Coronary artery (tissue), 2 donors: ENCODE measurements around the gene BACE1.

Experiments
- DNase-seq: peaks from one replicate; pipeline ENCODE4 v3.0.0-alpha.2; 2017; ENCODE audit warnings: low spot score
- H3K27ac ChIP-seq, 2 donors: fragments of 200-600 bp; sonication (generic); one replicate each; pipeline ENCODE4 v1.5.1; 2016 to 2019
- H3K4me3 ChIP-seq: fragments of 200-600 bp; sonication (generic); 2 replicates; pipeline ENCODE4 v1.5.1; 2016; ENCODE audit warnings: mild to moderate bottlenecking, moderate library complexity
- CTCF ChIP-seq: fragments of 200-600 bp; sonication (generic); IDR thresholded peaks from one replicate; pipeline ENCODE4 v1.5.1; 2019; ENCODE audit warnings: antibody characterized with exemption

Gene BACE1

DNA sequence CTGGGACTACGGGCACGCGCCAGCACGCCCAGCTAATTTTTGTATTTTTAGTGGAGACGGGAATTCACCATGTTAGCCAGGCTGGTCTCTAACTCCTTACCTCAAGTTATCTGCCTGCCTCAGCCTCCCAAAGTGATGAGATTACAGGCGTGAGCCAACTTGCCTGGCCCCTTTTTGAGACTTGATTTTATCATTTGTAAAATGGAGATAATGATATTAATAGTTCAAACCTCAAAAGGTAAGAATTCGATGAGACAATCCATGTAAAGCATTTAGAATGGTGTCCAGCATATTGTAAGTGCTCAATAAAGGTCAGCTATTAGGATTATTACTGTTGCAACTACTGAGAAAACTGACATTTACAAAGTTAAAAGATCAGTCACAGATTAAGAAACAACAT, 2.7 kb upstream of the BACE1 start:
- no peak overlapping the region for H3K27ac ChIP-seq
- no peak for TF ChIP-seq CTCF
- DNase-seq = no peak

GRCh38 chr11:117315285-117316196, 515 bp downstream of the BACE1 start:
- Histone ChIP-seq H3K4me3 (peak overlapping the region; percentile 97), H3K27ac (peak overlapping the region in 1 of 2 donors; percentile 82)
- no peak for TF ChIP-seq CTCF
- no peak for DNase-seq

More for the DNA sequence above, 2.7 kb upstream of the BACE1 start:
- no peak overlapping the region for H3K4me3 ChIP-seq

DNA sequence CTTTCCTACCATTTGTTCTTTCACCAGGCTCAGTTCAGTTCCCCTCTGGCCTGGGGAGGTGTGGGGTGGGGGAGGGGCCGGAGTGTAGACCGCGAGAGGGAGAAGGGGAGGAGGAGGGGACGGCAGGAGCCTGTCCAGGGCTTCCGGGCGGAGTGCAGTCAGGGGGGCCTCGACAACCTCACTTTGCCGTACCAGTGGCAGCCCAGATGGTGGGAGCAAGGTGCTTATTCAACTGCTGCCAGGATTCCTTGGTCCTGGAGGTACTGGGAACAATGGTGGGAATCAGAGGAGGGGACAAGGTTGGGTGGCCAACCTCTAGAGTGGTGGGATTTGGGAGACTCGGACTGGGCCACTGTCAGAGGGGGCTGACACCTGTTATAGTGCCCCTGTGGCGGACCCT, 1.2 kb downstream of the BACE1 start:
- peak overlapping the region; percentile 97 for H3K4me3 ChIP-seq
- TF ChIP-seq CTCF = no peak
- DNase-seq = no peak
- H3K27ac ChIP-seq = no peak overlapping the region

- no peak overlapping the region for H3K27ac ChIP-seq
- TF ChIP-seq CTCF = no peak
- DNase-seq = no peak
- peak overlapping the region; percentile 97 for H3K4me3 ChIP-seq
These were observed 2.0 kb downstream of the BACE1 start for GRCh38 chr11:117313828-117314768.

DNA sequence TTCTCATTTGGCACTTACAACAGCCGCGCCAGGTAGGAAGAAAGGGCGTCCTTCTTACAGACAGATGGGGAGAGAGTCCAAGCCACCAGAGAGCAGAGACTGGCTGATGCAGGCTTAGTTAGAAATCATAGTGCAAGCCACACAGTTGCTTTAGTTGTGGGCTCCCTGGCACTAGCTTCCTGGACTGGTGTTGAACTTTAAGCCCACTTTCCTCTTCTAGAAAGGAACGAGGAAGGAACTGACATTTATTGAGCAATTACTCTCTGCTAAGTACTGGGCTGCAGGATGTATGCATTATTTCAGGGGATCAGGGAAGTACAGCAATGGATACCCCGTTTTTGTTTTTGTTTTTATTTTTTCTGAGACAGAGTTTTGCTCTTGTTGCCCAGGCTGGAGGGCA, 3.0 kb downstream of the BACE1 start:
- DNase-seq = no peak
- no peak for TF ChIP-seq CTCF
- H3K27ac ChIP-seq = no peak overlapping the region
- no peak overlapping the region for H3K4me3 ChIP-seq

DNA sequence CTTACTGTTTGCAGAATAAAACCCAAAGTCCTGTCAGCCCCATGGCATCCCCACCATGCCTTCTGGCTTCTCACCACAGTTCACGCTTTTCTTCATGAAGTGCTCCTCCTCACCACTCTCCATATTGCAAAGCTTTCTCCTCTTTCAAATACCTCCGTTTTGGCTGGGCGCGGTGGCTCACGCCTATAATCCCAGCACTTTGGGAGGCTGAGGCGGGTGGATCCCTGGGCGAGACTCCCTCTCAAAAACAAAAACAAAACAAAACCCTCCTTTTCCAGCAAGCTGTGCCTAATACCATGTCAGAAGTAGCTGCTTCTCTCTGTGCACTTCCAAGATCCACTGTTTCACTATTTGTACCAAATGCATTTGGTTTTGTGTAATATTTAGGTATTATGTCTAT, 6.7 kb downstream of the BACE1 start:
- no peak for DNase-seq
- TF ChIP-seq CTCF = no peak
- H3K4me3 ChIP-seq = no peak overlapping the region
- H3K27ac ChIP-seq = no peak overlapping the region
